VCaP (cell line): ENCODE data around the gene RHOB.

Experiments
- H3K27ac ChIP-seq: fragments of 450-650 bp; 2 replicates; pipeline ENCODE4 v1.5.1; 2017
- TF ChIP-seq, protein P1 (sequence below): fragments of 450-650 bp; conservative IDR thresholded peaks from 2 replicates; pipeline ENCODE4 v1.5.1; 2017; ENCODE audit warnings: mild to moderate bottlenecking, moderate library complexity

Gene RHOB

DNA sequence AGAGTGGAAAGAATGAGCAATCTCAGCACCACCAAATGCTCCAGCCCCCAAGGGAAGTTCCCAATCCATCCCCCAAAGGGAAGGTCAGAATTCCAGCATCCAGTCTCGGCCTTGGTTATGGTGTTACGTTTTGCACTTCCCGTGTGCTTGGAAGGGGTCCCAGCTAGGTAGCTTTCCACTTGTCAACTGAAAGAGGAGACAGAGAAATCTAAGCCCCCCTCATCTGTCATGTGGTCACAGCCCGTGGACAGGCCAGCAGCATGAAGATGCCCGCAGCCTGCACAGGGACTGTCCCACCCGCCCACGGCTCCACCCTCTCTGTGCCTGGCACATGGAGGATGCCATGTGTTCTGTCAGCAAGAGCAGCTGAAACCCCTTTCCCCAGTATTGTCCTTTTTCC is 32.1 kb downstream of the RHOB start:
- TF ChIP-seq, protein P1, sequence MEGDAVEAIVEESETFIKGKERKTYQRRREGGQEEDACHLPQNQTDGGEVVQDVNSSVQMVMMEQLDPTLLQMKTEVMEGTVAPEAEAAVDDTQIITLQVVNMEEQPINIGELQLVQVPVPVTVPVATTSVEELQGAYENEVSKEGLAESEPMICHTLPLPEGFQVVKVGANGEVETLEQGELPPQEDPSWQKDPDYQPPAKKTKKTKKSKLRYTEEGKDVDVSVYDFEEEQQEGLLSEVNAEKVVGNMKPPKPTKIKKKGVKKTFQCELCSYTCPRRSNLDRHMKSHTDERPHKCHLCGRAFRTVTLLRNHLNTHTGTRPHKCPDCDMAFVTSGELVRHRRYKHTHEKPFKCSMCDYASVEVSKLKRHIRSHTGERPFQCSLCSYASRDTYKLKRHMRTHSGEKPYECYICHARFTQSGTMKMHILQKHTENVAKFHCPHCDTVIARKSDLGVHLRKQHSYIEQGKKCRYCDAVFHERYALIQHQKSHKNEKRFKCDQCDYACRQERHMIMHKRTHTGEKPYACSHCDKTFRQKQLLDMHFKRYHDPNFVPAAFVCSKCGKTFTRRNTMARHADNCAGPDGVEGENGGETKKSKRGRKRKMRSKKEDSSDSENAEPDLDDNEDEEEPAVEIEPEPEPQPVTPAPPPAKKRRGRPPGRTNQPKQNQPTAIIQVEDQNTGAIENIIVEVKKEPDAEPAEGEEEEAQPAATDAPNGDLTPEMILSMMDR = no peak
- no peak overlapping the region for H3K27ac ChIP-seq

DNA sequence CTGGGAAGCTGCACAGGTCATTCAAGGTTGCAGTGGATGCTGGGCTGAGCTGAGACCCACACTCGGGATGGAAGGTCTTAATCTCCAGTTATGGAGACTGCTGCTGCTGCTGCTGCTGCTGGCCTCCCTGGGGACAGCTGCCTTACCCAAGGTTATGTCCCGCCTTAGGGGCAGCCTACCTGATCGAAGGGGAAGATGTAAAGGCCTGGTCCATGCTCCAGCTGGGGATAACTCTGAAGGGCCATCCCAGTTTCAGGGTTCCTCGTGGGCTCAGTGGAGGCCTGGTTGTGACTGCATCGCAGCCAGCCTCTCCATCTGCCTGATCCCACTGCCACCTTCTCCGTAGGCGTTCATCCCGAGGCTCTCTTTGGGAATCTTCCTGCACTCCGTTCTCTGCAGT is 33.0 kb downstream of the RHOB start:
- TF ChIP-seq, protein P1 = no peak
- H3K27ac ChIP-seq = no peak overlapping the region

DNA sequence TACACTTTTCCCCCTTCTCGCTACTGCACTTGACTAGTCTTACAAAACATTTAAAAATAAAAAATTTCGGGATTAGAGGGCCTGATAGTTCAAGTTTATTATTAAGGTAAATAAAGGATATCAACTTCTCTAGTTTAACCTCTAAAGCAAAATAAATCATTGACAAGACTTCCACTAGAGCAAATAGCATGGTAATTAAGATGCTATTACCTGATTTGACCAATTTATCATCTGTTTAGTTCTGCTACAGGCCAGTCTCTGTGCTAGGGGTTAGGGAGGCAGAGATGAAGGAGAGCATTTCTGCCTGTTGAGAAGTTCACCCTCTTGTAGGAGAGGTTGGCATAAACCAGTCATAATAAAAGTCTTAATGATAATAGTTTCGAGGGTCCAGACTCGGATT is 34.0 kb downstream of the RHOB start:
- TF ChIP-seq, protein P1 = no peak
- H3K27ac ChIP-seq = no peak overlapping the region

DNA sequence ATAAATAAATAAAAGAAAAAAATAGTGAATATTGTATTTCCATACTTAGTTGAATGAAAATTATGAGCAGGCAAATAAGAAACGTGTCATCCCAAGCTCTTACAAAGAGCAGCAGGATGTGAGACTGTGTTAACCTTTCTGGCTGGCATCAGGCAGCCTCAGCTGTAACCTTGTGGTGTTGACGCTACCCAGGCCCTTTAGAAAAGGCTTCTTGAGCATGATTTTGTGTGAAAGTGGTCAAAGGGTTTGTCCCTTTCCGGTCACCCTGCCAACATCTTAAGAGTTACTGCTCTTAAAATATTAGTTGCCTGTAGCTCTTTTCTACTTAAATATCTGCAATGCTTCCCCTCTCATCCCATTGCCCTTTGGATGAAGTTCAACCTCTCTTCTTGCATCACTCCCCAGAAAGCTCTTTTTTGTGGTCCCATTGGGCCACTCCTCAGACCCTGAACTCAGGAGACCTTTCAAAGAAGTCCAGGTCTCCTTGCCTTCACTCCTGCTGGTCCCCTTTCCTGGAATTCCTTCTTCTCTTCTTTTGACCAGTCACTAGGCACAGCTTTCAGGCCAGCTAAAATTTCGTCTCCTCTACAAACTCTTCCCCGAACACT is 35.0 kb downstream of the RHOB start:
- no peak overlapping the region for H3K27ac ChIP-seq
- TF ChIP-seq, protein P1 = no peak

DNA sequence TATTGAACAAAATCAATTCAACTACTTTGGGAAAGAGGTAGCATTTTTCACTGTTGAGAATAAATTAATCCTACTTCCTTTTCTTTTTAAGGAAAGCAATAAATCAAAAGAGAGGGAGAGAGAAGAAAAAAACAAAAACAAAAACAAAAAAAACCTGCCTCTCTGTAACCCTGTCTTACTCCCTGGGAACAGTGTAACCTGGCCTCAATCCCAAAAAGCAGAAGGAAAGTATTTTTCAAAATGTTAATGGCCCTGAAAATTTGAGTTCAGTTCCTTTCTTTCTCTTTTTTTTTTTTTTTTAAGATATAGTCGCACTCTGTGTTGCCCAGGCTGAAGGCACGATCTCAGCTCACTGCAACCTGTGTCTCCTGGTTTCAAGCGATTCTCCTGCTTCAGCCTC is 35.9 kb downstream of the RHOB start:
- no peak overlapping the region for H3K27ac ChIP-seq
- TF ChIP-seq, protein P1 = no peak

DNA sequence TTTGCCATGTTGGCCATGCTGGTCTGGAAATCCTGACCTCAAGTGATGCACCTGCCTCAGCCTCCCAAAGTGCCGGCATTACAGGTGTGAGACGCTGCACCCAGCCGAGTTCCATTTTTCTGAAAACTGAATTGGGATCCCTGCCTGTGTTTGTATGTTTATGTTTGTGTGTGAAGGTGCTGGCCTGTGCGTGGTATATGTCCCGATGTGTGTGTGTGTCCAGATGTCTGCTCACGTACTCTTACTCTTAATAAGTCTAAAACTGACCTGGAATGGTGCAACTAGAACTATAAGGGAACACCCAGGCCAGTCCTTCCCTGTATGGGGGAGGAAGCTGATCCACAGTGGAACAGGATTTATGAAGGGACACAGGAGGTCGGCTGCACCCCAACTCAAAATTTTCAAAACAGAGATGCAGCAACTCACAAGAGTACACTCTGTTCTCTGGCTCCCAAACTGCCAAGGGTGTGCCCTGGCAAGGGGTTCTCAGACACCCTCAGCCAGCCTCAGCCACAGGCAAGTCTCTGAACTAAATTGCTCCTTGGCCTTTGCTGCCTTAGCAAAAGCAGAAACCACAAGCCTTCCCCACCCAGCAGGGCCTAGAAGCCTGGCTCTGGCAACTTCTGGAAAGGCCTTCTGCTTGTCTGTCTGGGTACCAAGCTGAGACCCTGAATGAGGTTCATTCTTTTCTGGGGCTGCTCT is 36.5 kb downstream of the RHOB start:
- TF ChIP-seq, protein P1 = no peak
- H3K27ac ChIP-seq = no peak overlapping the region

DNA sequence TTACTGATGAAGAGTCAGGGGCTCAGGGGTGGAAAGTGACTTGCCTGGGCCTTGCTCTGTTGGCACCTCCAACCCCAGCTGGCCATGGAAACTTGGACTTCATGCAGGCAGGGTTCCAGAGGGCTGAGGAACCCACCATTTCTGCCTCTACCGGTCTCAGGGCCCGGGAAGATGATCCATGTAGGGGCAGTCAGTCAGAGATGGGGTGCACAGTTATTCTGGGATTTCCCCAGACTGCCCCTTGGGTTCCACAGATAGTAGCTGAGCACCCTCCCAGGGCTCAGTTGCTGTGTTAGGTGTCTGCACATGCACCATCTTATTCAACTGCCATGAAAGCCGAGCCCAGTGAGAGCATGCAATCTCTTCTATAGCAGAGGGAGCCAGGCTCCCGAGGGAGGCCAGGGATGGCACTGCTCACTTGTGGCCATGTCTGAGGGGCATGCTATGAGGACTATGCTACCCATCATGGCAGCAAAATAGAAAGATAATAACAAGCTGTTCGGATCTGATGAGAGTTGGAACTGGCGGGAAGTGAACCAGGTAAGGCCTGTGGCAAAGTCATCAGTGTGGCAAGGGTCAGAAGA is 37.3 kb downstream of the RHOB start:
- H3K27ac ChIP-seq = no peak overlapping the region
- TF ChIP-seq, protein P1 = no peak
